HCT116 (cell line): ENCODE results near the gene AP3S1. TPM values are rescaled to one million over a fixed set of nuclear protein-coding genes. Genes with fewer than 3 reads are reported as not detected.

Source experiments
- ATAC-seq: fragments of 200-7000 bp; cut with Tn5 transposase; 2 replicates; pipeline ENCODE4 v1.9.1; 2020; ENCODE audit warnings: mild to moderate bottlenecking, moderate library complexity
- BruUV-seq: library from RNA; stranded (reverse); fragments of 400-500 nt; replicated peaks from 2 replicates; lab custom pipeline; 2021; lab: Mats Ljungman, UMichigan
- CTCF ChIA-PET: fragments of 300-600 bp; sonication (Branson Sonifier 250); formaldehyde crosslinking; loops from one replicate; lab custom pipeline; 2021; ENCODE audit warnings: antibody characterized with exemption; lab: Charles Lee
- POLR2A ChIA-PET: fragments of 300-600, 350-600 bp; sonication (Branson Sonifier 250); formaldehyde crosslinking; loops from one replicate; lab custom pipeline; 2021; ENCODE audit warnings: antibody characterized with exemption; lab: Charles Lee
- RAD21 ChIA-PET, 2 experiments: fragments of 300-600 bp; sonication (Branson Sonifier 250); formaldehyde crosslinking; loops; one replicate each; lab custom pipeline; 2023; ENCODE audit warnings: low total read pairs in 2 of 2; ENCODE audit not compliant: uncharacterized antibody in 2 of 2, unreplicated experiment in 2 of 2, low non-redundant PET in 1 of 2; lab: Charles Lee
- DNase-seq: peaks from one replicate; pipeline ENCODE4 v3.0.0-alpha.2; 2010; ENCODE audit warnings: low read depth, low spot score
- H2AFZ ChIP-seq: fragments of 200-600 bp; shearing (Covaris generic), sonication (generic); 2 replicates; pipeline ENCODE4 v1.6.1; 2017; ENCODE audit warnings: low read depth, mixed run types, mixed read lengths, antibody characterized with exemption, low read length; ENCODE audit not compliant: poor library complexity, severe bottlenecking
- H3K27ac ChIP-seq: 2 replicates; pipeline ENCODE4 v1.5.1; 2012; ENCODE audit warnings: low read depth, low read length
- H3K27me3 ChIP-seq: fragments of 200-600 bp; sonication (generic); 2 replicates; pipeline ENCODE4 v1.6.1; 2016; ENCODE audit warnings: mixed run types, low read length, mixed read lengths; ENCODE audit not compliant: insufficient read depth
- H3K36me3 ChIP-seq, 2 experiments: fragments of 200-500 bp in 1 of 2; fragments of 200-600 bp in 1 of 2; sonication (Bioruptor generic) in 1 of 2; sonication (generic) in 1 of 2; 2 replicates each; pipeline versions ENCODE4 v1.5.1 to v1.6.1; 2014 to 2016; ENCODE audit warnings: low read length in 2 of 2, inconsistent platforms in 1 of 2, mixed read lengths in 1 of 2, mixed run types in 1 of 2; ENCODE audit not compliant: insufficient read depth in 2 of 2, control insufficient read depth in 1 of 2
- H3K4me1 ChIP-seq, 2 experiments: fragments of 200-600 bp in 1 of 2; sonication (generic) in 1 of 2; 2 replicates each; pipeline versions ENCODE4 v1.5.1 to v1.6.1; 2012 to 2017; ENCODE audit warnings: low read length in 2 of 2, inconsistent platforms in 1 of 2, mild to moderate bottlenecking in 1 of 2, mixed read lengths in 1 of 2, mixed run types in 1 of 2, moderate library complexity in 1 of 2; ENCODE audit not compliant: insufficient read depth in 2 of 2, control insufficient read depth in 1 of 2
- H3K4me2 ChIP-seq: fragments of 200-600 bp; sonication (generic); 2 replicates; pipeline ENCODE4 v1.6.1; 2017; ENCODE audit warnings: mixed run types, low read length, mixed read lengths
- H3K4me3 ChIP-seq, 2 experiments: fragments of 200-600 bp in 1 of 2; sonication (generic) in 1 of 2; replicated peaks in 1 of 2; 2 replicates each; pipeline ENCODE4 v1.5.1; 2011 to 2016; ENCODE audit warnings: low read length in 2 of 2, control low read depth in 1 of 2, low read depth in 1 of 2, mild to moderate bottlenecking in 1 of 2, mixed read lengths in 1 of 2, mixed run types in 1 of 2
- H3K79me2 ChIP-seq: fragments of 200-600 bp; sonication (generic); 2 replicates; pipeline ENCODE4 v1.6.1; 2017; ENCODE audit warnings: mild to moderate bottlenecking, mixed run types, low read length, moderate library complexity, mixed read lengths; ENCODE audit not compliant: insufficient read depth
- H3K9ac ChIP-seq: fragments of 200-600 bp; sonication (generic); 2 replicates; pipeline ENCODE4 v1.6.1; 2016; ENCODE audit warnings: low read length, mixed read lengths
- H3K9me2 ChIP-seq: fragments of 200-600 bp; sonication (generic), shearing (Covaris generic); 2 replicates; pipeline ENCODE4 v1.6.1; 2017; ENCODE audit warnings: mixed run types, mild to moderate bottlenecking, moderate library complexity; ENCODE audit not compliant: insufficient read depth
- H3K9me3 ChIP-seq, 2 experiments: fragments of 200-500 bp in 1 of 2; fragments of 200-600 bp in 1 of 2; sonication (Bioruptor generic) in 1 of 2; sonication (generic) in 1 of 2; 2 replicates each; pipeline ENCODE4 v1.6.1; 2014 to 2017; ENCODE audit warnings: low read length in 2 of 2, mixed read lengths in 2 of 2, inconsistent platforms in 1 of 2, low read depth in 1 of 2, mild to moderate bottlenecking in 1 of 2, mixed run types in 1 of 2, moderate library complexity in 1 of 2; ENCODE audit not compliant: control insufficient read depth in 1 of 2, insufficient read depth in 1 of 2
- H4K20me1 ChIP-seq: fragments of 200-600 bp; sonication (generic), shearing (Covaris generic); 2 replicates; pipeline ENCODE4 v1.6.1; 2017; ENCODE audit warnings: mixed run types, mild to moderate bottlenecking, moderate library complexity; ENCODE audit not compliant: insufficient read depth
- ATF3 ChIP-seq: IDR thresholded peaks from 2 replicates; pipeline ENCODE4 v1.6.1; 2012
- CBX3 ChIP-seq: IDR thresholded peaks from 2 replicates; pipeline ENCODE4 v1.6.1; 2012; ENCODE audit warnings: low read depth
- CEBPB ChIP-seq: IDR thresholded peaks from 2 replicates; pipeline ENCODE4 v1.6.1; 2012; ENCODE audit warnings: low read depth
- EZH2 ChIP-seq: fragments of 200-600 bp; sonication (generic); IDR thresholded peaks from 2 replicates; pipeline ENCODE4 v1.6.1; 2017; ENCODE audit warnings: antibody characterized with exemption, mixed run types
- EZH2phosphoT487 ChIP-seq: fragments of 200-600 bp; IDR thresholded peaks from 2 replicates; pipeline ENCODE4 v1.6.1; 2018; ENCODE audit warnings: antibody characterized with exemption, borderline replicate concordance
- FOSL1 ChIP-seq: IDR thresholded peaks from 2 replicates; pipeline ENCODE4 v1.6.1; 2012; ENCODE audit warnings: low read depth
- JUND ChIP-seq: IDR thresholded peaks from 2 replicates; pipeline ENCODE4 v1.6.1; 2012
- MAX ChIP-seq: IDR thresholded peaks from 2 replicates; pipeline ENCODE4 v1.6.1; 2012
- POLR2AphosphoS5 ChIP-seq: IDR thresholded peaks from 2 replicates; pipeline ENCODE4 v1.6.1; 2011; ENCODE audit warnings: mild to moderate bottlenecking, low read depth, low read length, moderate library complexity
- RAD21 ChIP-seq: IDR thresholded peaks from 2 replicates; pipeline ENCODE4 v1.6.1; 2012; ENCODE audit warnings: low read depth, mild to moderate bottlenecking
- REST ChIP-seq: IDR thresholded peaks from 2 replicates; pipeline ENCODE4 v1.6.1; 2012; ENCODE audit warnings: low read depth
- SIN3A ChIP-seq: IDR thresholded peaks from 2 replicates; pipeline ENCODE4 v1.6.1; 2012; ENCODE audit warnings: low read depth
- SP1 ChIP-seq: IDR thresholded peaks from 2 replicates; pipeline ENCODE4 v1.6.1; 2012; ENCODE audit warnings: low read depth
- YY1 ChIP-seq: IDR thresholded peaks from 2 replicates; pipeline ENCODE4 v1.6.1; 2011; ENCODE audit warnings: low read length, low read depth, moderate library complexity, mild to moderate bottlenecking; ENCODE audit not compliant: insufficient replicate concordance; ENCODE audit errors: extremely low read depth
- ZFX ChIP-seq: fragments of 450-650 bp; IDR thresholded peaks from 2 replicates; pipeline ENCODE4 v1.6.1; 2017
- intact Hi-C: fragments of 100-400 bp; cut with micrococcal nuclease; formaldehyde crosslinking; loops from 2 replicates; pipeline ENCODE4 v1.10.0; 2022
- total RNA-seq: library from RNA; stranded (reverse); gene quantifications from one replicate; pipeline ENCODE4 v1.2.1, GENCODE V29; 2021; ENCODE audit not compliant: unreplicated experiment

AP3S1 gene
- total RNA-seq, 1 experiment from 2014 or later = 432 TPM

GRCh38 chr5:115954144-115954543 is 112.4 kb downstream of the AP3S1 start (continued):
- TF ChIP-seq EZH2phosphoT487 (no peak), JUND (no peak)

- Histone ChIP-seq H3K9me3 (no peaks in the 10 kb centered on the region), H3K27me3 (no peaks in the 10 kb centered on the region), H2AFZ (no peak overlapping the region), H3K9me2 (no peaks in the 10 kb centered on the region), H3K4me2 (no peak overlapping the region), H3K4me1 (peaks cover 0 to 3% of the 10 kb centered on the region in 2 experiments; a peak in 2 of 4 replicates), H3K4me3 (no peak overlapping the region), H3K36me3 (no peaks in the 10 kb centered on the region), H3K9ac (no peak overlapping the region), H3K79me2 (no peaks in the 10 kb centered on the region), H4K20me1 (no peaks in the 10 kb centered on the region), H3K27ac (no peak overlapping the region)
- CTCF ChIA-PET = no interaction called here
- POLR2A ChIA-PET = no interaction called here
- ATAC-seq (no peak), DNase-seq (no peak)
- BruUV-seq = no TSS peak
- no peak for TF ChIP-seq JUND
- no peak for TF ChIP-seq YY1
- no peak for TF ChIP-seq SP1
- intact Hi-C loops = no loop called here
- RAD21 ChIA-PET = no interaction called here
Measured at GRCh38 chr5:115956957-115957356, 115.2 kb downstream of the AP3S1 start.

DNA sequence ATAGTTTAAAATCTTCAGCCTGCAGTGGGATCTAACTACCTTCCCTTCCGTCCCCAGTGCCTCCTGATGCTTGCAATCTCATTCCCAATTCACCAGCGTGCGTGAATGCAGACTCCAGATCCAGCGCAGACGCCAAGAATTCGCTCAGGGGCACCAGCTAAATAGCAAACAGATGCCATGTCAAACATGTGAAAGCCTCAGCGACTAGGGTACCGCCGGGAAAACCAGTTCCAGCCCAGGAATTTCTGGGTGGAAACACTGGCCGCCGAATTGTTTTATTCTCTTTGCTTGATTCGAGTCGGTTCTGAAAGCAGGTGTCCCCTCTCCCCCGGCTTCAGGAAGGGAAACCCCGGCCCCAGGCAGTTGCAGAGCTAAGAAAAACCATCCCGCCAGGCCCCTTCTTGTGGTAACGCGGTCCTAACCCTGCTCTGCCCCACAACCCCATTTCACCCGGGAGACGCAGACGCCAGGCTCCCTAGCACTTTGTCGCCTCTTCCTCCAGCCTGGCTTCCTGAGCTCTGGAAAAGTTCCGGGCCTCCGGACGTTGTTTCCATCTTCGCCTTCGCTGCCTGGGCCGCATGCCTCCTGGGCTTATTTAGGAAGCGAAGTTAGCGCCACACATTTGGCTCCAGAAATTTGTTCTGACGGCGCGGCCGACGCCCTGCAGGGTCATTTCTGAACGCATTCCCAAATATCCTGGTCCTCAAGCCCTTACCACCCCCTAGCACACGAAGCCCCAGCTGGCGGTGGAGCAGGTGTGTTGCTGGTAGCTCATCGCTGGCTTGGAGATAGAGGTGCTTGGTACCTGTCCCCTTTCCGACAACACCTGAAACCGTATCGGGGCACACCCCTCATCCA is 119.9 kb downstream of the AP3S1 start:
- Histone ChIP-seq H3K36me3 (no peaks in the 10 kb centered on the region), H4K20me1 (no peaks in the 10 kb centered on the region), H3K4me1 (peaks cover 0 to 3% of the 10 kb centered on the region in 2 experiments; a peak in 2 of 4 replicates), H3K9me2 (no peaks in the 10 kb centered on the region), H2AFZ (no peak overlapping the region), H3K9ac (no peak overlapping the region), H3K9me3 (no peaks in the 10 kb centered on the region), H3K27me3 (no peaks in the 10 kb centered on the region), H3K79me2 (no peaks in the 10 kb centered on the region), H3K27ac (no peak overlapping the region), H3K4me3 (no peak overlapping the region), H3K4me2 (no peak overlapping the region)
- ChIA-PET POLR2A (interaction anchor here (1.4 kb wide), 1 partner anchor 11 kb away, joined by 4 read pairs; no protein-coding TSS in a partner anchor), CTCF (no interaction called here), RAD21 (no interaction called here)
- ATAC-seq (no peak), DNase-seq (no peak)
- TF ChIP-seq CBX3 (no peak), CEBPB (no peak), RAD21 (no peak), REST (no peak), JUND (no peak), FOSL1 (no peak), YY1 (no peak), EZH2 (no peak), SIN3A (no peak), ATF3 (no peak), ZFX (no peak), POLR2AphosphoS5 (no peak), MAX (no peak)
- no TSS peak for BruUV-seq
- intact Hi-C loops = no loop called here
